Neural cell (in vitro differentiated cells): ENCODE measurements around the gene KRTAP10-3.

Source experiments
- CTCF ChIP-seq: fragments of 450-650 bp; IDR thresholded peaks from 2 replicates; pipeline ENCODE4 v1.5.1; 2014; ENCODE audit warnings: antibody characterized with exemption, mild to moderate bottlenecking, moderate library complexity; ENCODE audit not compliant: poor library complexity, severe bottlenecking
- POLR2AphosphoS5 ChIP-seq: IDR thresholded peaks from 2 replicates; pipeline ENCODE4 v1.6.1; 2012
- RAD21 ChIP-seq: fragments of 450-650 bp; conservative IDR thresholded peaks from 2 replicates; pipeline ENCODE4 v1.6.1; 2014; ENCODE audit warnings: antibody characterized with exemption, mild to moderate bottlenecking, moderate library complexity

GRCh38 chr21:44548381-44548780 is 10.2 kb downstream of the KRTAP10-3 start:
- no peak for TF ChIP-seq CTCF
- no peak for TF ChIP-seq RAD21
- no peak for TF ChIP-seq POLR2AphosphoS5
